ENCODE results near the gene CD52.

CD52 gene

DNA sequence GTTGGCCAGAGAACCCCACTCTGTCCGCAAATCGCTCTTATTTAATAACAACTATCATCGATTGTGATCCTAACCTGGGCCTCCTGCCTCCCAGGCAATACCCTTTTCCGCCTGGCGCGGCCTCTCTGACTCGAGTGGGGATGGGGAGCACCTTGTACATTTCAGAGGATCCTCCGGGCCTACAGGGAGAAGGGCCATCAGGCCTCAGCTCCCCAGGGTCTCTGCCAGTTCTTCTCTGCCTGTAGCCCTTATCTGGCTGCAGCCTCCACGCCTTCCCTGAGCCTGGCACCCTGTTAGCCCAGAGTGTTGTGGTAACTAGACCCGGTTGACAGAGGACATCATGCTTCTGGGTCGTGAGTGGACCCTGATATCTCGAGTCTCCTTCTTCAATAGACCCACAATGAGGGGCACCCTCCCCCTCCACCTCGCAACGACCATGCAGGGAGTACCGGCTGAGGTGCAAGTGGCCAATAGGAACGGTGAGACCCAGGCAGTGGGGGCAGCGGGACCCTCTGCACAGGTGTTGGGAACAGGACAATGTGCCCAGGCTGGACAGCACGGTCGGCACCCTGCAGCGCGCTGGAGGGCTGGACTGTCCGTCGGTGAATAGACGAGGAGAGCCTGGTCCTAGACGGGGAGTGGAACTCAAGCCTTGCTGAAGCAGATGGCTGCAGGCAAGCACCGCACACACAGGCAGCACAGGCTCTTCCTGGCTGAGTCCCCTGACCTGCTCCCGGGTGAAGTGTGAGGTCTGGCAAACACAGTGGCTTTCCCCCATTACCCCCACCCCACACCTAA lies 43.2 kb downstream of the CD52 start:
- no peaks in the 10 kb centered on the region for H3K9me3 ChIP-seq (ENCODE audit: control insufficient read depth, insufficient read depth, low read depth, low read length)
- CTCF ChIA-PET, result interaction anchor here (0.8 to 1.7 kb wide), 5 partner anchors 33 to 177 kb away, joined by 3 to 10 read pairs (median 5); no protein-coding TSS in a partner anchor
- H3K4me3 ChIP-seq (ENCODE audit: low read depth, low read length), result no peak overlapping the region
- H3K27ac ChIP-seq (ENCODE audit: extremely low read depth, low read depth, low read length), result no peak overlapping the region
- H3K36me3 ChIP-seq (ENCODE audit: control insufficient read depth in 2 of 2, insufficient read depth in 1 of 2, low read length in 2 of 2), result no peaks in the 10 kb centered on the region
- no peaks in the 10 kb centered on the region for H3K4me1 ChIP-seq (ENCODE audit: control insufficient read depth, insufficient read depth, low read length)
- TF ChIP-seq, protein P1, sequence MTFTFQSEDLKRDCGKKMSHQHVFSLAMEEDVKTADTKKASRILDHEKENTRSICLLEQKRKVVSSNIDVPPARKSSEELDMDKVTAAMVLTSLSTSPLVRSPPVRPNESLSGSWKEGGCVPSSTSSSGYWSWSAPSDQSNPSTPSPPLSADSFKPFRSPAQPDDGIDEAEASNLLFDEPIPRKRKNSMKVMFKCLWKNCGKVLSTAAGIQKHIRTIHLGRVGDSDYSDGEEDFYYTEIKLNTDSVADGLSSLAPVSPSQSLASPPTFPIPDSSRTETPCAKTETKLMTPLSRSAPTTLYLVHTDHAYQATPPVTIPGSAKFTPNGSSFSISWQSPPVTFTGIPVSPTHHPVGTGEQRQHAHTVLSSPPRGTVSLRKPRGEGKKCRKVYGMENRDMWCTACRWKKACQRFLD (tag by site-specific recombination; IDR thresholded peaks at IDR 0.05), result no peak
- POLR2A ChIA-PET, result no interaction called here

DNA sequence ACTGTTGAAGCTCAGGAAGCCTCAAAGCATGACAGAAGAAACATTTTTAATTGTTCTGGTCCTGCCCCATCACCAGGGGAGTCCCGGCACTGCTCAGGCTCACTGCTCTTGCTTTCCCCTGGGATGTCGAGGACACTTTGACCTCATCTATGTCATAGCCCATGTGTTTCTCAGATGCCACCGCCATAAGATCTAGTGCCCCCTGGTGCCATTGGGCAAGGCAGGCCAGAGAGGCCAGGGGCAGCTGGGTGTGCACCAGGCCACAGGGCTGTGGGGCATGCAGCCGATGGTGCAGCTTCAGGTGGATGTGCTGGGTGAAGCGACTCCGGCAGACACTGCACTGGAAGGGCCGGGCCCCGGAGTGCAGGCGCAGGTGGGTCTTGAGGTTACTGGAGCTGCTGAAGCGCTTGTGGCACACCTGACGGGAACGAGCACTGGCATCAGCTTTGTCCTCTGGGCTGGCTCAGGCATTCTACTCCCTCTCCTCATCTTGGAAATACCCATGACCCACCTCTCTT lies 43.9 kb downstream of the CD52 start:
- Histone ChIP-seq H3K27ac (ENCODE audit: extremely low read depth, low read depth, low read length) (no peak overlapping the region), H3K4me3 (ENCODE audit: low read depth, low read length) (no peak overlapping the region), H3K9me3 (ENCODE audit: control insufficient read depth, insufficient read depth, low read depth, low read length) (no peaks in the 10 kb centered on the region), H3K4me1 (ENCODE audit: control insufficient read depth, insufficient read depth, low read length) (no peaks in the 10 kb centered on the region), H3K36me3 (ENCODE audit: control insufficient read depth in 2 of 2, insufficient read depth in 1 of 2, low read length in 2 of 2) (no peaks in the 10 kb centered on the region)
- no peak for TF ChIP-seq ZFP3 (tag by site-specific recombination; IDR thresholded peaks at IDR 0.05; ENCODE audit: low read depth)
- no peak for TF ChIP-seq ZNF747 (tag by site-specific recombination; IDR thresholded peaks at IDR 0.05)
- no peak for TF ChIP-seq ZNF707 (tag by site-specific recombination; IDR thresholded peaks at IDR 0.05)
- TF ChIP-seq, protein P2, sequence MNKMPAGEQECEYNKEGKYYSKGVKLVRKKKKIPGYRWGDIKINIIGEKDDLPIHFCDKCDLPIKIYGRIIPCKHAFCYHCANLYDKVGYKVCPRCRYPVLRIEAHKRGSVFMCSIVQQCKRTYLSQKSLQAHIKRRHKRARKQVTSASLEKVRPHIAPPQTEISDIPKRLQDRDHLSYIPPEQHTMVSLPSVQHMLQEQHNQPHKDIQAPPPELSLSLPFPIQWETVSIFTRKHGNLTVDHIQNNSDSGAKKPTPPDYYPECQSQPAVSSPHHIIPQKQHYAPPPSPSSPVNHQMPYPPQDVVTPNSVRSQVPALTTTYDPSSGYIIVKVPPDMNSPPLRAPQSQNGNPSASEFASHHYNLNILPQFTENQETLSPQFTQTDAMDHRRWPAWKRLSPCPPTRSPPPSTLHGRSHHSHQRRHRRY (tag by site-specific recombination; IDR thresholded peaks at IDR 0.05), result no peak
- TF ChIP-seq ZNF214 (tag by site-specific recombination; IDR thresholded peaks at IDR 0.05; ENCODE audit: borderline replicate concordance), result no peak
- TF ChIP-seq, protein P3, sequence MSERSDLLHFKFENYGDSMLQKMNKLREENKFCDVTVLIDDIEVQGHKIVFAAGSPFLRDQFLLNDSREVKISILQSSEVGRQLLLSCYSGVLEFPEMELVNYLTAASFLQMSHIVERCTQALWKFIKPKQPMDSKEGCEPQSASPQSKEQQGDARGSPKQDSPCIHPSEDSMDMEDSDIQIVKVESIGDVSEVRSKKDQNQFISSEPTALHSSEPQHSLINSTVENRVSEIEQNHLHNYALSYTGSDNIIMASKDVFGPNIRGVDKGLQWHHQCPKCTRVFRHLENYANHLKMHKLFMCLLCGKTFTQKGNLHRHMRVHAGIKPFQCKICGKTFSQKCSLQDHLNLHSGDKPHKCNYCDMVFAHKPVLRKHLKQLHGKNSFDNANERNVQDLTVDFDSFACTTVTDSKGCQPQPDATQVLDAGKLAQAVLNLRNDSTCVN (tag by site-specific recombination; optimal IDR thresholded peaks at IDR 0.05), result no peak
- TF ChIP-seq ZNF2 (tag by site-specific recombination; IDR thresholded peaks at IDR 0.05), result no peak
- no peak for TF ChIP-seq ZNF548 (tag by site-specific recombination; IDR thresholded peaks at IDR 0.05)
- TF ChIP-seq ZNF138 (tag by site-specific recombination; IDR thresholded peaks at IDR 0.05; ENCODE audit: borderline replicate concordance), result no peak
- TF ChIP-seq ZNF10 (tag by site-specific recombination; IDR thresholded peaks at IDR 0.05), result no peak
- TF ChIP-seq BCL11A (tag by site-specific recombination; IDR thresholded peaks at IDR 0.05; ENCODE audit: low read depth), result no peak
- TF ChIP-seq ZNF23 (tag by site-specific recombination; IDR thresholded peaks at IDR 0.05; ENCODE audit: borderline replicate concordance), result no peak
- TF ChIP-seq, protein P4, sequence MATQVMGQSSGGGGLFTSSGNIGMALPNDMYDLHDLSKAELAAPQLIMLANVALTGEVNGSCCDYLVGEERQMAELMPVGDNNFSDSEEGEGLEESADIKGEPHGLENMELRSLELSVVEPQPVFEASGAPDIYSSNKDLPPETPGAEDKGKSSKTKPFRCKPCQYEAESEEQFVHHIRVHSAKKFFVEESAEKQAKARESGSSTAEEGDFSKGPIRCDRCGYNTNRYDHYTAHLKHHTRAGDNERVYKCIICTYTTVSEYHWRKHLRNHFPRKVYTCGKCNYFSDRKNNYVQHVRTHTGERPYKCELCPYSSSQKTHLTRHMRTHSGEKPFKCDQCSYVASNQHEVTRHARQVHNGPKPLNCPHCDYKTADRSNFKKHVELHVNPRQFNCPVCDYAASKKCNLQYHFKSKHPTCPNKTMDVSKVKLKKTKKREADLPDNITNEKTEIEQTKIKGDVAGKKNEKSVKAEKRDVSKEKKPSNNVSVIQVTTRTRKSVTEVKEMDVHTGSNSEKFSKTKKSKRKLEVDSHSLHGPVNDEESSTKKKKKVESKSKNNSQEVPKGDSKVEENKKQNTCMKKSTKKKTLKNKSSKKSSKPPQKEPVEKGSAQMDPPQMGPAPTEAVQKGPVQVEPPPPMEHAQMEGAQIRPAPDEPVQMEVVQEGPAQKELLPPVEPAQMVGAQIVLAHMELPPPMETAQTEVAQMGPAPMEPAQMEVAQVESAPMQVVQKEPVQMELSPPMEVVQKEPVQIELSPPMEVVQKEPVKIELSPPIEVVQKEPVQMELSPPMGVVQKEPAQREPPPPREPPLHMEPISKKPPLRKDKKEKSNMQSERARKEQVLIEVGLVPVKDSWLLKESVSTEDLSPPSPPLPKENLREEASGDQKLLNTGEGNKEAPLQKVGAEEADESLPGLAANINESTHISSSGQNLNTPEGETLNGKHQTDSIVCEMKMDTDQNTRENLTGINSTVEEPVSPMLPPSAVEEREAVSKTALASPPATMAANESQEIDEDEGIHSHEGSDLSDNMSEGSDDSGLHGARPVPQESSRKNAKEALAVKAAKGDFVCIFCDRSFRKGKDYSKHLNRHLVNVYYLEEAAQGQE (tag by site-specific recombination; IDR thresholded peaks at IDR 0.05), result no peak
- no peak for TF ChIP-seq ZNF223 (tag by site-specific recombination; IDR thresholded peaks at IDR 0.05)
- no peak for TF ChIP-seq RBAK (tag by site-specific recombination; IDR thresholded peaks at IDR 0.05)
- TF ChIP-seq, protein P5, sequence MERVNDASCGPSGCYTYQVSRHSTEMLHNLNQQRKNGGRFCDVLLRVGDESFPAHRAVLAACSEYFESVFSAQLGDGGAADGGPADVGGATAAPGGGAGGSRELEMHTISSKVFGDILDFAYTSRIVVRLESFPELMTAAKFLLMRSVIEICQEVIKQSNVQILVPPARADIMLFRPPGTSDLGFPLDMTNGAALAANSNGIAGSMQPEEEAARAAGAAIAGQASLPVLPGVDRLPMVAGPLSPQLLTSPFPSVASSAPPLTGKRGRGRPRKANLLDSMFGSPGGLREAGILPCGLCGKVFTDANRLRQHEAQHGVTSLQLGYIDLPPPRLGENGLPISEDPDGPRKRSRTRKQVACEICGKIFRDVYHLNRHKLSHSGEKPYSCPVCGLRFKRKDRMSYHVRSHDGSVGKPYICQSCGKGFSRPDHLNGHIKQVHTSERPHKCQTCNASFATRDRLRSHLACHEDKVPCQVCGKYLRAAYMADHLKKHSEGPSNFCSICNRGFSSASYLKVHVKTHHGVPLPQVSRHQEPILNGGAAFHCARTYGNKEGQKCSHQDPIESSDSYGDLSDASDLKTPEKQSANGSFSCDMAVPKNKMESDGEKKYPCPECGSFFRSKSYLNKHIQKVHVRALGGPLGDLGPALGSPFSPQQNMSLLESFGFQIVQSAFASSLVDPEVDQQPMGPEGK (tag by site-specific recombination; IDR thresholded peaks at IDR 0.05), result no peak
- ChIA-PET POLR2A (no interaction called here), CTCF (interaction anchor here (0.6 to 3.8 kb wide), 12 partner anchors 9 to 370 kb away, joined by 3 to 81 read pairs (median 3); no protein-coding TSS in a partner anchor)

Data from HEK293 (cell line).